Esophagus muscularis mucosa (tissue), 4 donors: ENCODE results near the gene GLIS2.

ENCODE experiments used
- CTCF ChIP-seq, 3 experiments: fragments of 200-600 bp in 2 of 3; fragments of 450-650 bp in 1 of 3; sonication (generic) in 2 of 3; IDR thresholded peaks; one replicate each; pipeline ENCODE4 v1.5.1; 2017 to 2019; ENCODE audit warnings: antibody characterized with exemption in 3 of 3, mild to moderate bottlenecking in 2 of 3, moderate library complexity in 1 of 3
- EP300 ChIP-seq: sonication (generic); formaldehyde crosslinking; IDR thresholded peaks from one replicate; pipeline ENCODE4 v1.6.1; 2017; ENCODE audit warnings: antibody characterized with exemption
- POLR2A ChIP-seq: fragments of 450-650 bp; IDR thresholded peaks from one replicate; pipeline ENCODE4 v1.6.1; 2017; ENCODE audit warnings: antibody characterized with exemption, moderate library complexity, mild to moderate bottlenecking, low read depth
- POLR2AphosphoS5 ChIP-seq, 2 donors: sonication (generic); formaldehyde crosslinking; IDR thresholded peaks; one replicate each; pipeline ENCODE4 v1.6.1; 2017; ENCODE audit warnings: antibody characterized with exemption in 2 of 2

- no peak for TF ChIP-seq POLR2AphosphoS5 (IDR thresholded peaks at IDR 0.05)
- TF ChIP-seq CTCF (IDR thresholded peaks at IDR 0.05), result no peak
- TF ChIP-seq EP300, result no peak
- no peak for TF ChIP-seq POLR2A
Observed at GRCh38 chr16:4323071-4323844, 7.4 kb downstream of the GLIS2 start.
